Trophoblast cell (in vitro differentiated cells and primary cell): ENCODE measurements around the gene DERA.
A peak's percentile ranks its signal among the peaks of the same experiment; 100 is the strongest.

Source experiments
- DNase-seq, 2 donors: peaks; one replicate each; pipeline ENCODE4 v3.0.0-alpha.2; 2016
- H2AFZ ChIP-seq: 2 replicates; pipeline ENCODE4 v1.6.1; 2013; ENCODE audit warnings: low read length, moderate library complexity, mild to moderate bottlenecking; ENCODE audit not compliant: insufficient read depth, poor library complexity
- H2AK5ac ChIP-seq: 2 replicates; pipeline ENCODE4 v1.6.1; 2013; ENCODE audit warnings: mild to moderate bottlenecking, low read length
- H2BK120ac ChIP-seq: 2 replicates; pipeline ENCODE4 v1.6.1; 2013; ENCODE audit warnings: low read length, mild to moderate bottlenecking, moderate library complexity; ENCODE audit not compliant: insufficient read depth, poor library complexity
- H2BK12ac ChIP-seq: 2 replicates; pipeline ENCODE4 v1.6.1; 2013; ENCODE audit warnings: mild to moderate bottlenecking, low read length, moderate library complexity
- H2BK5ac ChIP-seq: 2 replicates; pipeline ENCODE4 v1.6.1; 2013; ENCODE audit warnings: low read length, low read depth, moderate library complexity, mild to moderate bottlenecking; ENCODE audit not compliant: poor library complexity
- H3K14ac ChIP-seq: 2 replicates; pipeline ENCODE4 v1.6.1; 2013; ENCODE audit warnings: mild to moderate bottlenecking, low read length
- H3K18ac ChIP-seq: 2 replicates; pipeline ENCODE4 v1.6.1; 2013; ENCODE audit warnings: mild to moderate bottlenecking, low read length
- H3K23ac ChIP-seq: 2 replicates; pipeline ENCODE4 v1.6.1; 2013; ENCODE audit warnings: low read length
- H3K27ac ChIP-seq: 2 replicates; pipeline ENCODE4 v1.5.1; 2013; ENCODE audit warnings: low read depth, mild to moderate bottlenecking, inconsistent platforms, low read length, moderate library complexity
- H3K27me3 ChIP-seq: 2 replicates; pipeline ENCODE4 v1.6.1; 2013; ENCODE audit warnings: inconsistent platforms, mild to moderate bottlenecking, low read length, moderate library complexity; ENCODE audit not compliant: insufficient read depth
- H3K36me3 ChIP-seq, 2 experiments: 1 replicate in 1 of 2; 2 replicates in 1 of 2; pipeline ENCODE4 v1.6.1; 2013; ENCODE audit warnings: low read length in 2 of 2, mild to moderate bottlenecking in 2 of 2, moderate library complexity in 1 of 2; ENCODE audit not compliant: insufficient read depth in 2 of 2, control insufficient read depth in 1 of 2
- H3K4ac ChIP-seq: 2 replicates; pipeline ENCODE4 v1.6.1; 2013; ENCODE audit warnings: low read depth, mild to moderate bottlenecking, low read length, moderate library complexity
- H3K4me1 ChIP-seq, 2 experiments: 1 replicate in 1 of 2; 2 replicates in 1 of 2; pipeline ENCODE4 v1.6.1; 2013; ENCODE audit warnings: low read length in 2 of 2, mild to moderate bottlenecking in 2 of 2, moderate library complexity in 1 of 2; ENCODE audit not compliant: insufficient read depth in 2 of 2, control insufficient read depth in 1 of 2
- H3K4me2 ChIP-seq: 2 replicates; pipeline ENCODE4 v1.6.1; 2013; ENCODE audit warnings: inconsistent platforms, mild to moderate bottlenecking, low read length, moderate library complexity
- H3K4me3 ChIP-seq: 2 replicates; pipeline ENCODE4 v1.5.1; 2013; ENCODE audit warnings: mild to moderate bottlenecking, low read depth, low read length, inconsistent platforms
- H3K79me1 ChIP-seq: one replicate; pipeline ENCODE4 v1.6.1; 2013; ENCODE audit warnings: low read length
- H3K79me2 ChIP-seq: 2 replicates; pipeline ENCODE4 v1.6.1; 2013; ENCODE audit warnings: low read length, mild to moderate bottlenecking; ENCODE audit not compliant: control insufficient read depth, insufficient read depth, poor library complexity
- H3K9ac ChIP-seq: 2 replicates; pipeline ENCODE4 v1.6.1; 2013; ENCODE audit warnings: mild to moderate bottlenecking, low read length
- H3K9me3 ChIP-seq: 2 replicates; pipeline ENCODE4 v1.6.1; 2013; ENCODE audit warnings: low read depth, mild to moderate bottlenecking, control low read depth, inconsistent platforms, low read length; ENCODE audit not compliant: insufficient read depth
- H4K12ac ChIP-seq: 2 replicates; pipeline ENCODE4 v1.6.1; 2013; ENCODE audit warnings: low read depth, mild to moderate bottlenecking, low read length, moderate library complexity
- H4K8ac ChIP-seq: 2 replicates; pipeline ENCODE4 v1.6.1; 2013; ENCODE audit warnings: low read depth, mild to moderate bottlenecking, low read length, moderate library complexity
- H4K91ac ChIP-seq: one replicate; pipeline ENCODE4 v1.6.1; 2013; ENCODE audit warnings: low read depth, mild to moderate bottlenecking, low read length, moderate library complexity
- WGBS: extraction: QIAGEN DNeasy Blood & Tissue Kit; methylation state at CpG from one replicate; pipeline ENCODE4 v1.1.7; 2013; ENCODE audit warnings: missing lambda C conversion rate; ENCODE audit not compliant: insufficient read length, insufficient coverage; ENCODE audit errors: extremely low coverage; 5-methylcytosine and 5-hydroxymethylcytosine counted together

The DERA gene

GRCh38 chr12:15977999-15978951 lies 67.1 kb downstream of the DERA start:
- no CpG with 5 or more reads among the region's 7 CpGs for WGBS
- Histone ChIP-seq H2BK5ac (no peak overlapping the region), H2BK12ac (no peak overlapping the region), H3K79me1 (no peaks in the 10 kb centered on the region), H2AFZ (no peak overlapping the region), H3K23ac (no peak overlapping the region), H3K36me3 (peaks cover 7 to 11% of the 10 kb centered on the region in 2 experiments), H3K79me2 (no peaks in the 10 kb centered on the region), H3K4ac (no peak overlapping the region), H3K9me3 (no peaks in the 10 kb centered on the region), H4K91ac (no peak overlapping the region), H3K9ac (no peak overlapping the region), H4K8ac (no peak overlapping the region), H3K14ac (no peak overlapping the region), H2BK120ac (no peak overlapping the region), H4K12ac (no peak overlapping the region), H3K4me2 (no peak overlapping the region), H3K27ac (no peak overlapping the region), H3K4me3 (no peak overlapping the region), H3K18ac (no peak overlapping the region), H3K4me1 (no peaks in the 10 kb centered on the region), H2AK5ac (no peak overlapping the region), H3K27me3 (no peaks in the 10 kb centered on the region)
- peak; percentile 55 to 86 for DNase-seq

- no peak overlapping the region for H3K18ac ChIP-seq
- H3K4me2 ChIP-seq = no peak overlapping the region
- no CpG with 5 or more reads among the region's 2 CpGs for WGBS
These were observed 68.3 kb downstream of the DERA start for GRCh38 chr12:15979096-15980092.

GRCh38 chr12:15982071-15982470 lies 70.9 kb downstream of the DERA start:
- Histone ChIP-seq H3K27me3 (no peaks in the 10 kb centered on the region), H3K79me2 (no peaks in the 10 kb centered on the region), H2AK5ac (no peak overlapping the region), H3K18ac (no peak overlapping the region), H3K79me1 (no peaks in the 10 kb centered on the region), H3K4me3 (no peak overlapping the region), H4K91ac (no peak overlapping the region), H3K36me3 (peaks cover 8 to 11% of the 10 kb centered on the region in 2 experiments), H2BK120ac (no peak overlapping the region), H3K4me1 (no peaks in the 10 kb centered on the region), H3K9me3 (no peaks in the 10 kb centered on the region), H3K4ac (no peak overlapping the region), H2BK5ac (no peak overlapping the region), H2BK12ac (no peak overlapping the region), H3K27ac (no peak overlapping the region), H2AFZ (no peak overlapping the region), H3K4me2 (no peak overlapping the region), H4K12ac (no peak overlapping the region), H3K14ac (no peak overlapping the region), H3K9ac (no peak overlapping the region), H3K23ac (no peak overlapping the region), H4K8ac (no peak overlapping the region)
- no CpG with 5 or more reads among the region's 5 CpGs for WGBS
- DNase-seq = no peak

More at GRCh38 chr12:15979096-15980092, 68.3 kb downstream of the DERA start:
- no peaks in the 10 kb centered on the region for H3K79me1 ChIP-seq
- H4K91ac ChIP-seq = no peak overlapping the region
- H3K79me2 ChIP-seq = no peaks in the 10 kb centered on the region
- H4K12ac ChIP-seq = no peak overlapping the region
- H3K23ac ChIP-seq = no peak overlapping the region
- H3K27ac ChIP-seq = no peak overlapping the region
- no peak overlapping the region for H3K14ac ChIP-seq
- H3K9ac ChIP-seq = no peak overlapping the region
- H4K8ac ChIP-seq = no peak overlapping the region
- H2AFZ ChIP-seq = no peak overlapping the region
- H3K9me3 ChIP-seq = no peaks in the 10 kb centered on the region
- no peak overlapping the region for H3K4me3 ChIP-seq
- H2BK5ac ChIP-seq = no peak overlapping the region
- no peaks in the 10 kb centered on the region for H3K27me3 ChIP-seq
- H3K4ac ChIP-seq = no peak overlapping the region
- no peaks in the 10 kb centered on the region for H3K4me1 ChIP-seq
- no peak overlapping the region for H2AK5ac ChIP-seq
- peaks cover 11 to 14% of the 10 kb centered on the region in 2 experiments for H3K36me3 ChIP-seq
- no peak overlapping the region for H2BK120ac ChIP-seq
- H2BK12ac ChIP-seq = no peak overlapping the region
- DNase-seq = peak; percentile 20 to 46

GRCh38 chr12:15982471-15982870 lies 71.3 kb downstream of the DERA start:
- no peak overlapping the region for H3K23ac ChIP-seq
- H4K12ac ChIP-seq = no peak overlapping the region
- no peak overlapping the region for H3K4ac ChIP-seq
- no peak overlapping the region for H3K18ac ChIP-seq
- no peak overlapping the region for H4K91ac ChIP-seq
- no peak overlapping the region for H3K4me2 ChIP-seq
- no peak overlapping the region for H3K4me3 ChIP-seq
- no peak overlapping the region for H2BK5ac ChIP-seq
- H3K9me3 ChIP-seq = no peaks in the 10 kb centered on the region
- H2BK120ac ChIP-seq = no peak overlapping the region
- DNase-seq = no peak
- no peak overlapping the region for H3K9ac ChIP-seq
- H2AFZ ChIP-seq = no peak overlapping the region
- WGBS = no CpG with 5 or more reads among the region's 3 CpGs
- no peaks in the 10 kb centered on the region for H3K79me2 ChIP-seq
- peaks cover 7 to 9% of the 10 kb centered on the region in 2 experiments for H3K36me3 ChIP-seq
- no peak overlapping the region for H2BK12ac ChIP-seq
- no peaks in the 10 kb centered on the region for H3K79me1 ChIP-seq
- H3K27me3 ChIP-seq = no peaks in the 10 kb centered on the region
- H3K4me1 ChIP-seq = no peaks in the 10 kb centered on the region
- H3K14ac ChIP-seq = no peak overlapping the region
- H2AK5ac ChIP-seq = no peak overlapping the region
- no peak overlapping the region for H3K27ac ChIP-seq
- H4K8ac ChIP-seq = no peak overlapping the region
